Type B pancreatic cell (in vitro differentiated cells): ENCODE data around the gene FHOD3. TPM values are rescaled to one million over a fixed set of nuclear protein-coding genes. Genes with fewer than 3 reads are reported as not detected.

Experiments used
- DNase-seq: peaks from one replicate; pipeline ENCODE4 v3.0.0; 2021; ENCODE audit warnings: mixed read lengths; ENCODE audit not compliant: unreplicated experiment; ENCODE audit errors: extremely low spot score
- H3K27ac Mint-ChIP-seq: 2 replicates; pipeline ENCODE4 v1.8.0; 2021; ENCODE audit warnings: mild to moderate bottlenecking, mixed read lengths
- H3K27me3 Mint-ChIP-seq: 2 replicates; pipeline ENCODE4 v1.8.0; 2021; ENCODE audit warnings: mixed read lengths
- H3K36me3 Mint-ChIP-seq: 2 replicates; pipeline ENCODE4 v1.8.0; 2021; ENCODE audit warnings: mixed read lengths
- H3K4me1 Mint-ChIP-seq: one replicate; pipeline ENCODE4 v1.8.0; 2021; ENCODE audit warnings: mixed read lengths; ENCODE audit not compliant: unreplicated experiment
- H3K4me3 Mint-ChIP-seq: 2 replicates; pipeline ENCODE4 v1.8.0; 2021; ENCODE audit warnings: mild to moderate bottlenecking, mixed read lengths
- H3K9me3 Mint-ChIP-seq: 2 replicates; pipeline ENCODE4 v1.8.0; 2021; ENCODE audit warnings: mixed read lengths
- total RNA-seq: library from RNA; stranded (reverse); gene quantifications from 2 replicates; pipeline ENCODE4 v1.2.1, GENCODE V29; 2021; ENCODE audit warnings: low replicate concordance
- TF ChIP-seq, protein P1 (sequence below): fragments of 200-600 bp; sonication (generic); conservative IDR thresholded peaks from 2 replicates; pipeline ENCODE4 v1.5.0; 2021; ENCODE audit warnings: antibody characterized with exemption, mild to moderate bottlenecking

Gene FHOD3
- total RNA-seq, 1 donor from 2014 or later: 5.3 TPM

GRCh38 chr18:36601316-36601715 is 303.8 kb downstream of the FHOD3 start:
- H3K4me3 Mint-ChIP-seq: no peak overlapping the region
- TF ChIP-seq, protein P1, sequence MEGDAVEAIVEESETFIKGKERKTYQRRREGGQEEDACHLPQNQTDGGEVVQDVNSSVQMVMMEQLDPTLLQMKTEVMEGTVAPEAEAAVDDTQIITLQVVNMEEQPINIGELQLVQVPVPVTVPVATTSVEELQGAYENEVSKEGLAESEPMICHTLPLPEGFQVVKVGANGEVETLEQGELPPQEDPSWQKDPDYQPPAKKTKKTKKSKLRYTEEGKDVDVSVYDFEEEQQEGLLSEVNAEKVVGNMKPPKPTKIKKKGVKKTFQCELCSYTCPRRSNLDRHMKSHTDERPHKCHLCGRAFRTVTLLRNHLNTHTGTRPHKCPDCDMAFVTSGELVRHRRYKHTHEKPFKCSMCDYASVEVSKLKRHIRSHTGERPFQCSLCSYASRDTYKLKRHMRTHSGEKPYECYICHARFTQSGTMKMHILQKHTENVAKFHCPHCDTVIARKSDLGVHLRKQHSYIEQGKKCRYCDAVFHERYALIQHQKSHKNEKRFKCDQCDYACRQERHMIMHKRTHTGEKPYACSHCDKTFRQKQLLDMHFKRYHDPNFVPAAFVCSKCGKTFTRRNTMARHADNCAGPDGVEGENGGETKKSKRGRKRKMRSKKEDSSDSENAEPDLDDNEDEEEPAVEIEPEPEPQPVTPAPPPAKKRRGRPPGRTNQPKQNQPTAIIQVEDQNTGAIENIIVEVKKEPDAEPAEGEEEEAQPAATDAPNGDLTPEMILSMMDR: no peak
- H3K4me1 Mint-ChIP-seq: peaks cover 4% of the 10 kb centered on the region
- H3K27ac Mint-ChIP-seq: no peak overlapping the region
- H3K9me3 Mint-ChIP-seq: no peaks in the 10 kb centered on the region
- H3K36me3 Mint-ChIP-seq: no peaks in the 10 kb centered on the region
- DNase-seq: no peak
- no peaks in the 10 kb centered on the region for H3K27me3 Mint-ChIP-seq

GRCh38 chr18:36602071-36602470 is 304.6 kb downstream of the FHOD3 start:
- Mint-ChIP-seq H3K4me1 (peaks cover 4% of the 10 kb centered on the region), H3K36me3 (no peaks in the 10 kb centered on the region), H3K27me3 (no peaks in the 10 kb centered on the region), H3K4me3 (no peak overlapping the region), H3K27ac (no peak overlapping the region), H3K9me3 (no peaks in the 10 kb centered on the region)
- TF ChIP-seq, protein P1: no peak
- no peak for DNase-seq

DNA sequence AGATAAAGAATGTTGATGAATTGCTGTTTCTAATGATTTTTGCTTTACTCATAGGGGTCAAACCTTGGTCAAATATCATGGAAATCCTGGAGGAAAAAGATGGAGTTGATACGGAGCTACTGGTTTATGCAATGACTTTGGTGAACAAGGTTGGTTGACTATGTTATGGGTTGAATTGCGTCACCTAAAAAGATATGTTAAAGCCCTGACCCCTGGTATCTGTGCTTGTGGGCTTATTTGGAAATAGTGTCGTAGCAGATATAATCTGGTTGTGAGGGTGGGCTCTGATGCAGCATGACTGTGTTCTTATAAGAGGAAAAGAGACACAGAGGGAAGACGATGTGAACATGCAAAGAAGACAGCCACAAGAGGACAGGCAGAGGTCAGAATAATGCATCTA is 305.1 kb downstream of the FHOD3 start:
- H3K4me1 Mint-ChIP-seq: peaks cover 4% of the 10 kb centered on the region
- no peaks in the 10 kb centered on the region for H3K9me3 Mint-ChIP-seq
- no peak overlapping the region for H3K27ac Mint-ChIP-seq
- DNase-seq: no peak
- no peak overlapping the region for H3K4me3 Mint-ChIP-seq
- TF ChIP-seq, protein P1: no peak
- no peaks in the 10 kb centered on the region for H3K27me3 Mint-ChIP-seq
- no peaks in the 10 kb centered on the region for H3K36me3 Mint-ChIP-seq

- no peak overlapping the region for H3K4me3 Mint-ChIP-seq
- peaks cover 14% of the 10 kb centered on the region for H3K4me1 Mint-ChIP-seq
- no peaks in the 10 kb centered on the region for H3K9me3 Mint-ChIP-seq
- DNase-seq: no peak
- TF ChIP-seq, protein P1: no peak
- H3K27ac Mint-ChIP-seq: no peak overlapping the region
- no peaks in the 10 kb centered on the region for H3K36me3 Mint-ChIP-seq
- no peaks in the 10 kb centered on the region for H3K27me3 Mint-ChIP-seq
Measured at GRCh38 chr18:36608107-36608506, 310.6 kb downstream of the FHOD3 start.

- Mint-ChIP-seq H3K27ac (no peak overlapping the region), H3K36me3 (no peaks in the 10 kb centered on the region)
Measured at GRCh38 chr18:36610258-36610657, 312.7 kb downstream of the FHOD3 start.

More at GRCh38 chr18:36610258-36610657, 312.7 kb downstream of the FHOD3 start:
- DNase-seq: no peak
- TF ChIP-seq, protein P1: no peak
- Mint-ChIP-seq H3K27me3 (no peaks in the 10 kb centered on the region), H3K4me3 (no peak overlapping the region), H3K9me3 (no peaks in the 10 kb centered on the region), H3K4me1 (peaks cover 10% of the 10 kb centered on the region)
